ENCODE results near the gene PAPSS1.

- TF ChIP-seq EP300 (conservative IDR thresholded peaks at IDR 0.05; ENCODE audit: poor library complexity, severe bottlenecking) (no peak), POLR2AphosphoS5 (IDR thresholded peaks at IDR 0.05) (no peak), REST (IDR thresholded peaks at IDR 0.05; ENCODE audit: borderline replicate concordance) (no peak), SMC3 (conservative IDR thresholded peaks at IDR 0.05; ENCODE audit: poor library complexity) (peak; percentile 74), TAF1 (IDR thresholded peaks at IDR 0.05; ENCODE audit: low read depth) (no peak)
- TF ChIP-seq, protein P1, sequence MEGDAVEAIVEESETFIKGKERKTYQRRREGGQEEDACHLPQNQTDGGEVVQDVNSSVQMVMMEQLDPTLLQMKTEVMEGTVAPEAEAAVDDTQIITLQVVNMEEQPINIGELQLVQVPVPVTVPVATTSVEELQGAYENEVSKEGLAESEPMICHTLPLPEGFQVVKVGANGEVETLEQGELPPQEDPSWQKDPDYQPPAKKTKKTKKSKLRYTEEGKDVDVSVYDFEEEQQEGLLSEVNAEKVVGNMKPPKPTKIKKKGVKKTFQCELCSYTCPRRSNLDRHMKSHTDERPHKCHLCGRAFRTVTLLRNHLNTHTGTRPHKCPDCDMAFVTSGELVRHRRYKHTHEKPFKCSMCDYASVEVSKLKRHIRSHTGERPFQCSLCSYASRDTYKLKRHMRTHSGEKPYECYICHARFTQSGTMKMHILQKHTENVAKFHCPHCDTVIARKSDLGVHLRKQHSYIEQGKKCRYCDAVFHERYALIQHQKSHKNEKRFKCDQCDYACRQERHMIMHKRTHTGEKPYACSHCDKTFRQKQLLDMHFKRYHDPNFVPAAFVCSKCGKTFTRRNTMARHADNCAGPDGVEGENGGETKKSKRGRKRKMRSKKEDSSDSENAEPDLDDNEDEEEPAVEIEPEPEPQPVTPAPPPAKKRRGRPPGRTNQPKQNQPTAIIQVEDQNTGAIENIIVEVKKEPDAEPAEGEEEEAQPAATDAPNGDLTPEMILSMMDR (IDR thresholded peaks at IDR 0.05; ENCODE audit: poor library complexity, severe bottlenecking): peak; percentile 68
Measured at GRCh38 chr4:107757864-107758476, 37.9 kb upstream of the PAPSS1 start.

All from neural cell (in vitro differentiated cells).